NCI-H1048 (cell line): ENCODE measurements around the gene PIK3AP1.
"Not testable (repeated sequence)": the region's sequence is repeated elsewhere in the genome, so short reads cannot be mapped to it uniquely, and the experiment has no call there.

ENCODE experiments used
- DNase-seq: peaks from one replicate; lab custom pipeline; 2025; lab: John Stamatoyannopoulos, UW

Gene PIK3AP1

DNA sequence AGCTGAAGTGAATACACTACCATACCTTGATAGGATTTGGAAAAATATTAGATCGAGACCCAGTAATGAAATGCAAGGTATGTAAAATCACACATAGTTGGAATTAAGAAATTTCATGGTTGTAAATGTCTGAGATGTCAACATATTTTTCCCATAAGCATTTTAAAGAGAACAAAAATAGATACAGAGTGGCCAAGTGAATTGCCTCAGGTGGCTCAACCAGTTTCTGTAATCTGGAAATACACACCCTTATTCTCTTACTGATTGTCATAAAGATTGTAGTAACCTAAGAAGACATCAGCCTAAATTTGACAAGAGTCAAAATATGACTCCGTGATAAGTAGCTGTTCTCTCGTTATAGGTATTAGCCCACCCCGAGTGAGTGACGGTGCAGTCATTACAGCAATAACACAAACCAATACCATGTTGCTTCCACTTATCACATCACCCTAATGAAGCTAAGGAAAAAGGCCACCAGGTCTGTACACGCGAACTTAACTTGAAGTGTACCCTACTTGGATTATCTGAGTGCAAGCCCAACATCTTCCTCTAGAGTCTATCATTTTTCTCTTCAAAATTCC is 23.4 kb downstream of the PIK3AP1 start:
- DNase-seq: no peak

DNA sequence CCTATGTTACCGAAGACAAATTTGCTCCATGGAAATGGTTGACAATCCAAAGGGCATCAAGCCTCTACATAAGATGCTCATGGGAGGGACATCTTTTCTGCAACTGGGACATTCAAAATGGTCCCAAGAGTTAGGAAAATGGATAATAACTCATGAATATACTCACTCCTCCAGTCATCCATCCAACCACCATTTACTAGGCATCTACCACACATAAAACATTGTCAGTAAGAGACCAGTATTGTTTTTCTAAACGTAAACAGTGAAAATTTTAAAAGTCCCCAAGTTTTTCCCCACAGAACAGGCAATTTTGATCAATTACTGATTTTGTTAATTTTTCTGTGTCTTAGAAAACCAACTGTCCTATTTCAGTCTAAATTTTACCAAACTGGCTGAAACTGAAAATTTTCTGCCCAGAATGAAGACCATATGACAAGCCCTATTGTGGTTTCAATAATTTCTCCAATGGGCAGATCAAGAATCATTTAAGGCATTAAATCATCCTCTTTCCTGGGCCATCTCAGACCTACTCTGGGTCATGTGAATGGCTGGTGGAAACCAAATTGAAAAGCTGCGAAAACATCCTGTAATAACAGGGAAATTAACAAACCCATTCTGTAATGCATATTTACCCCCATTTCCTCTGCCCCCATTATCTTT is 24.2 kb downstream of the PIK3AP1 start:
- DNase-seq: no peak

DNA sequence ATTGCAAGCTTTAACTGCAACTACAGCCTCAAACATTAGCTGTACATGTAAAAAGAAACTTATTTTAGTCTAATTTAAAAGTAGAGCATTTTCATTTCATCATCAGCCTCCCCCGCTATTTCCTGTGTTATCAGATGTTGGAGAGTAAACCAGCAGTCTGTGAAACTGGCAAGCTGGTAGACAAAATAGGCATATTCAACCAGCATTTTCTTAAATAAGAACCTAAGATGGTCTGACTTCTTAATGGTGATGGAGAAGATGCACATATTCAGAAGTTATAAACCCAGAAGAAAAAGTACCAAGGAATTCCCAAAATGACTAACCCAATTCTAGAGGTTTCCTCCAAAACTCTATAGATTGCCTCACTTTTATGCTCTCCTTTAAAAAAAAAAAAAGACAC is 24.9 kb downstream of the PIK3AP1 start:
- DNase-seq: no peak

DNA sequence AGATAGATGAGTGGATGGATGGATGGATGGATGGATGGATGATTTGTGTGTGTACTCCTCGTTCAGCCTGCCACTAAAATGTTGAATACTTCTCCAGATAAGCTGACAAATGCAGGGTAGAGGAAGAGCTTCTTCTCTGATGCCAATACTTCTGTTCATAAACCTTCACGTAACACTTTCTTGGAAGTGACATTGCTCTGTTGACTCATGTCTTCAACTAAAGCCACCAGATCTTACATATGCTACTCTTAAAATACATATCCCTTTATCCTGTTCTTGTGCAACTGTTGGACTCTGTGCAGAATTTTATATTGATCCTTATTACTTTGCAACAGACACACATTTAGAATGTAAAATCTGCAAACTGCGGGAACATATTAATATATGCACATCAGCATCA is 26.9 kb downstream of the PIK3AP1 start:
- DNase-seq: no peak

DNA sequence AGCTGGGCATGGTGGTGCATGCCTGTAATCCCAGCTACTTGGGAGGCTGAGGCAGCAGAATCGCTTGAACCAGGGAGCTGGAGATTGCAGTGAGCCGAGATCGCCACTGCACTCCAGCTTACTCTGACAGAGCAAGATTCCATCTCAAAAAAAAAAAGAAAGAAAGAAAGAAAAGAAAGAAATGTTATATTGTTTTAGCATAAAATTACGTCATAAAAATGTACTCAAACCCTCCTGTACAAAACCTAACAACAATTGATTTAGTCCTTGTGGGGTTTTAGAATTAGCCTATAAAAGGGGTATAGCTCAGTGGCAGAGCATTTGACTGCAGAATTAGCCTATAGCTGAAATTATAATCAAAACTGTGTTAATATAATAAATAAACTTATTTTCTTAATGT is 27.9 kb downstream of the PIK3AP1 start:
- DNase-seq: no peak

DNA sequence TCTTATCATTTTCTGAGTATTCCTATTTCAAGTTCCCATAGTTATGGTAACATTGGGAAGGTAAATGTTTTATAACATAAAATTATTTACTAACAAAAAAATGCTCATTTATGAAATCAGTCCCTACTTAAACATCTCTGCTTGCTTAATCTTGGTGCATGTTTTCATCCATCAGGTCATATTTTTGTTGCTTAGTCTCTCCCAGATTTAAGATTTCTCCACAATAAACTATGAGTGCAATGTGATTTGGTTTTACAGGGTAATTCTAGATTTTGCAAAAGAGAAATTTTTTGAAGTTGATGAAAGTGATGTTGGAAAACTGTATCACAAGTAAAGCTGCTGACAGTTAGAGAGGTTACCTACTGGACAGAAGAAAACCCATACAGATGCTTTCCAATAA is 28.6 kb downstream of the PIK3AP1 start:
- DNase-seq: no peak

DNA sequence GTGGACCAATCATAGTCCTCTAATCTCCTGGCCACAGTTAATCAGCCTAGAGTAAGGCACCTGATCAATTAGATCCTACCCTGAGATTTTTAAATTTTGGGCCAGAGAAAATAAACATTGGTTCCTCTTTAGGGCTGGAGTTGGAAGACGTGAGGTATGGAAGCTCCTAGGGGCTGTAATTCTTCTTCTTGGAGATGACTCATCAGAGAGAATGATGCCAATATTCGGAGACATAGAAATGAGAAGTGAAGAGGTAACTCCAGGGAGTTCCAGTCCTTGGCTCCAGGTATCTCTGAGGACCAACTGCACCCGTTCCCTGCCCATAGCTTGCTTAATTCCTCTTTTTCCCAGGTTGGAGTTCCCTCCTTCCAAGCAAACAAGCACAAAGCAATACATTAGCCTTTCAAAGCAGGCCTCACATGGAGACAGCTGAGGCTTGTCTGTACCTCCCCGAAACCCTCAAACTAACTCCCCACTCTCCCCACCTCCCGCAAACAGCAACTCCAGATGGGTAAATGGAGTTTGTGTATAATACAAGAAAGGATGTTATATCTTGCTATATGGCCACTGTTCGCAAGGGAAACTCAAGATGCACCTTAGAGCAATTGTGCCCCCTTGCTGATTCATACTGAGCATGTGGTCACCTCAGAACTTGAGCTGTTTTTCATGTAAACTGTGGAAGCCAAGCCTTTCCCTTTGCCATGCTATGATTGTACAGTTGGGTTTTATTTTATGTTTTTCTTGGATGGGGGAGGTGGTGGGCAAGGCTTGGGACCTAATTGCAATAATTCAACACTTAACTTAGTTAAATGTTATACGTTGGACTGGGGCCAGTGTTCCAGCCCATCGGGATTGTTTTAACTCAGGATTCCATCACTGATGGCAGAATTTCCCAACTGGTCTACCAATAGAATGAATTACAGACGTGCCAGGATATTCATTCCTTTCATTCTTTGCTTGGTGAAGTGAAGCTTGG is 29.3 kb downstream of the PIK3AP1 start:
- DNase-seq: no peak

DNA sequence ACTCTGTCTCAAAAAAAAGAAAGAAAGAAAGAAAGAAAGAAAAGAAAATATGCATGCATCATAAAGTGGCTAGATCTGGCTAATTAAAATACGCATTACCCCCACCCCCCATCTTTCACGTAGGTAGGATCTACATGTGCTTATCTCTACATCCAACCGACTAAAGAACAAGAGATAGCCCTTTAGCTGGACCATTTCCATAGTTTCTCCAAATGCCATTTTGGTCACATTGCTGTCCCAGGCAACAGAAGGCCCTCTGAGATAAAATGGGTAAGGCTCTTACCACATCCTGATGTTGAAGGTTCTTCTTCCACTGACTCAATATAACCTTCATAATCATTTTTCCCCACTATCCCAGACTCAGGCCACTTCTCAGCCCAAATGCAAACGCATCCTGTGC is 31.5 kb downstream of the PIK3AP1 start:
- no peak for DNase-seq

DNA sequence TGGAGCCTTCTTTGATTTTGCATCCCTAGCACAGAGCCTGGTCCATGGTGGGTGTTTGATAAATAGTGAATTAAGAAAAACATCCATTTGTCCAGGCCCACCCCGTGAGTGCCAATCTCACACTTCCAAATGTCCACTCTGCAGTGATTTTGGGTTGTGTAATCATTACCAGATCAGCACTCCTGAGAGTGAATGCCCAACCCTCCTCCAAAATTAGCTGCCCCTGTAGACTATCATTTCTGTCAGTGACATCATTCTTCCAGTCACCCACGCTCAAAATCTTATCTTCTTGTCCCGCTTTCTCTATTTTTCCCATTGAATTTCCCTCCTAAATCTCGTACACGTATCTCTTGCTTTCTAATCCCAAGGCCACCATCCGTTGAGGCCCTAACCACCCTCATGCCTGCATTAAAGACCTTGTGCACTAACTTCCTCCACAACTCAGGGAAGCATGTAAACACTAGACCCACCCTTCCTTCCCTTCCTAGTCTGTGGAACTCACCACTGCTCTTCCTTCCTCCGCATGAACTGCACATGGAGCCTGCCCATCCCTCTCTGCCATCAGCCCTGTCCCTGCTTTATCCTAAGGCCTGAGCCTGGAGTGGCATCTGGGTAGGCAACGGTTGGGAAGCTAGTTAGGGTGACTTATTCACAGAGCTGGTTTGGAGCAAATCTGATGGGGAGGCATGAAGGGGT is 32.8 kb downstream of the PIK3AP1 start:
- no peak for DNase-seq

DNA sequence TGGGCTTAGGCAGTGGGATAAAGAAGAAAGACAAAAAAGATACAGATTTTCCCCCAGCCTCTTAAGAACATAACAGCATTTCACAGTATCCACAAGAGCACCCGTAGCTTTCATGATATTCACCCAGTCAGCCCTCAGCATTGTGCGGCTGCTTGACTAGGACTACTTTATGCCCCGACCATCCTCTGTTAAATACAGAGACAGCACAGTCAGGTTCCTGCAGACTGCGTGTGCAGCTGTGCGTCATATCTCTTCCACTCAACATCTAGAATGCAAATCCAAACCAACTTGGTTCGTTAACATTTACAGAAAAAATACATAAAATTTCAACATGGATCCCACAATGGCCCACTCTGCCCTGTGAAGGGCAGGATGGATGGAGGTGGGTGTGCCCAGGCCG is 33.8 kb downstream of the PIK3AP1 start:
- DNase-seq: no peak

DNA sequence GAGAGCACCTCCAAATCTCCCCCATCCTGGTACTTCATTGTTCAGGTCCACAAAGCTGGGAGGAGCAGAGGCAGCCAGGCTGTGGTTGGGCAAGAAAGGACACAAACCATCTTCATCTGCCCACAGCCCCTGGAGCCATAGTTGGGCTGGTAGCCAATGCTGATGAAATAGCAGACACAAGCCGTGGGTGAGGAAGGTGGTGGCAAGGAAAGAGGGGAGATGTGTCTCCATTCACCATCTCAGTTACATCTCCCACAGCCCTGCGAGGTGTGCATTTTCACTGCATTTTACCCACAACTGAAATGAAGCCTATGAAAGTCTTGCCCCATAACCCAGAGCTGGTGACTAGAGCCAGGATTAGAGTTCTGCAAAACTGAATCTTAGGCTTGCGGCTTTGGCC is 35.0 kb downstream of the PIK3AP1 start:
- DNase-seq: no peak

DNA sequence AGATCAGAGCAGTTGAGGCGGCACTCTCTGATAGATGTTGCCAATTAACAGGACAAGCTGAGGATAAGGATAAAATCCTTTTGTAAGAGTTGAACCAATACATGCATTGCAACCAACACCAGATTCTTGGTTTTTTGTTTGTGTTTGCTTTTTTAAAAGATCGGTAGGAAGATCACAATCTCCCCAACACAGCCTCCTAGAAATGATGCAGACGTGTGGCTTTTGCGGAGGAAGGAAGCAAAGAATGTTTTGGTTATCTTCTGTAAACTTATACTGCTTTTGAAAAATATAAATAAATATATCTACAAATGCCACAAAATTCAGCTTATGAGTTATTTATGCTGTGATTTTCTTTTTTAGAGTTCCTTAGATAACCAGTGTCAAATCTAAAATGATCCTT is 35.5 kb downstream of the PIK3AP1 start:
- DNase-seq: no peak

DNA sequence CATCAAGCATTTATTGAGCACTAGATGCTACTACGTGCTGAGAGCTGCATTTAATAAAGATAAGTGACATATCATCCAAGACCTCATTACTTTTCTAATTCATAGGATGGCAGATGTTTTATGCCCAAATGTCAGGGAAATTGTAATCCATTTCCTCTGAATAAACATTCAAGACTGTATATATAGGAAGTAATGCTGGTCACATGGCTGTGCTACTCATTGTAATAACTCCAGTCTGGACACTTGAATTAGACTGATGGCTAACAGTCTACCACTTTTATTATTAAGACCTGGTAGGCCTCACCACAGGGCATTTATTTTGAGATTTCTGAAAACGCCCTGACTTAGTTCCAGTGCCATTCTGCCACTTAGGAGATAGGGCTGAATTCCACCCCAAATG is 36.6 kb downstream of the PIK3AP1 start:
- DNase-seq: no peak

DNA sequence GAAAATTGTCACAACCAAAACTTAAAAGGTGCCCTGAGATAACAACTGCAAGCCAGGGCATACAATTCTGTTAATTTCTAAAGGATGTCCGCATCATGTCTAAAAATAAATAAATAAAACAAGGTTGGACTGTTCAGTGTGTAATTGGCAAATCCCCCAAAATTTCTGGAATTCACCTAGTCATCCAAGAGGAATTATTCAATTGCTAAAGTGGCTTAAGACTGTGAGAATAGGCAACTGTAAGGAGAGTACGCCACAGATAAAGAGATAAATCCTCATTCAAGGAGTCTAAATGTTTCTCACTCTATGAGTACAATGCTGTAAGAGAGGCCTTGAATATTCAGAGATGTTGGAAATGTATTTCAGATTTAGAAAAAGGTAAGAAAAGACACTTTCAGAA is 37.2 kb downstream of the PIK3AP1 start:
- DNase-seq: no peak

DNA sequence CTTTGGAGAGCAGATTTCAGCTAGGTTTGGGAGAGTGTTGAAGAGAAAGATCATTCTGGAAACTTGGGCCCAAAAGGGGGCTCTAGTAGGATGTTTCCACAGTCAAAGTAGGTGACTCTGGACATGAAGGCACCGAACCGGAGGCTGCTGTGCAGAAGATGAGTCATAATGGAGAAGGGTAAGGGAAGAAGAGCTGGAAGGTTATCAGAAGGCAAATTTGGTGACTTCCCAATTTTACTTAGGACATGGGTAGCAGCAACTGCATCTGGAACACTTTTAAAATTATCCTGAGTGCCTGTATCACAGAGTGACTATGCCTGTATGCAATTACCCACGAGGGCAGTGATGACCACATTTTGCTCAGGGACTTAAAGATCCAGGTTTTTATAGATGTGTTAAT is 38.8 kb downstream of the PIK3AP1 start:
- DNase-seq: no peak

DNA sequence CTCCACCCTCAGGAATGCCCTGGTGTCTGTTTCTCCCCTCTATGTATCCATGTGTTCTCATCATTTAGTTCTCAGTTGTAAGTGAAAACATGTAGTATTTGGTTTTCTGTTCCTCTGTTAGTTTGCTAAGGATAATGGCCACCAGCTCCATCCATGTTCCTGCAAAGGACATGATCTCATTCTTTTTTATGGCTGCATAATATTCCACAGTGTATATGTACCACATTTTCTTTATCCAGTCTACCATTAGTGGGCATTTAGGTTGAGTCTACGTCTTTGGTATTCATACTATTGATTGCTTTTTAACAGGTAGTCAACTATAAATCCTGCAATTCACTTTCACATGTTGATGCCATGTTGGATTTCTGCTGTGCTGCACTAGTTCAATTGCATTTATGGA is 39.9 kb downstream of the PIK3AP1 start:
- not testable (repeated sequence) for DNase-seq

DNA sequence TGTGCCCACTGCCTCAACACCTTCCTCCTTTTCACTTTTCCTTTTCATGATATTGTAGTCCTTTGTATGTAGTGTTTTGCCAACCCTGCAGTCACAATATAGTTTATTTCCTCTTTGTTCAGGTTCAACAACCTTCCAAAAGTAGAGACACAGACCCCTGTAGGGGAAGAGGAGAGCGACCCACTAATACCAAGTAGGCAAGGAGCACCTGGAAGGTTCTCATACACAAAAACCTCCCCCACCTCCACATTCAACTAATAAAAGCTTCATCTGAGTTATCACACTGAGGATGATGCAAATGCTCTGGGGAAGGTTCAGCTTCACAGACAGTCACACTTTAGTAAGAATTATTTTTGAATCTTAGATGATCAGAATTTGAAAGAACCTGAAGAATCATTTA is 41.6 kb downstream of the PIK3AP1 start:
- no peak for DNase-seq

DNA sequence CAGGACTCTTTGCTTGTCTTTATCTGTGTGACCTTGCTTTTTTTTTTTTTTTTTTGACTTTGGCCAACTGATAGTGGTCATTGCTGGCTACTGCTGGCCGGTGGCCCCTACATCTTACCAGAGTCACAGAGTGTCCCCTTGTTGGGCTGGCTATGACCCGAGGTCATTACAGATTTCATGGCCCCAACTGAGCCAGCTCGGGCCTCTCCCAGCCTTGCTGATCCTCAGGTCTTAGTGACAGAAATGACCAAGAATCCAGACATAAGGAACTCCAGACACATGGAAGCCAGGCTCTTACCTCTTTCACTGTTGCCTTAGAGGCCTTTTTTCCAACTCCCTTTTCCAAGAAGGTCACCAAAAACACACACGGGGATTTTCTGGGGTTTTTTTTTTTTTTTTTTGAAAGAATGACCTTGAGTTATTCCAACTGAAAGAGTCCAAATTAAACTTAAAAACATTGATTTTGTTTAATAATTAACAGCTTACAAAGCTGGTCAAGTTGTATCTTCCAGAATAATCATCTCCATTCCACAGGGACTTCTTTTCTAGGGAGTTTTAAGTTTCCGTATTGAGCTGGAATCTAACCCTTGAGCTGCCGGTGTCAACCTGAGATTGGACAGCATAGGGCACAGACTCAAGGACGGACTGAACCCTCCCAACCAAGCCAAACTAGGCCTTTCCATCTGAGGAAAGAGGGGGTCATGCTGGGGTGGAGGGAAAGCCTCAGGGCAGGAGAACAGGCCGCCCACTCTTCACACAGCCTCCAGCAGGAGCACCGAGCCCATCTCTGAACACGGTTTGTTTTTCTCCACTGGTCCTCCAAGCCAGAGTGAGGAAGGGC is 43.8 kb downstream of the PIK3AP1 start:
- no peak for DNase-seq

DNA sequence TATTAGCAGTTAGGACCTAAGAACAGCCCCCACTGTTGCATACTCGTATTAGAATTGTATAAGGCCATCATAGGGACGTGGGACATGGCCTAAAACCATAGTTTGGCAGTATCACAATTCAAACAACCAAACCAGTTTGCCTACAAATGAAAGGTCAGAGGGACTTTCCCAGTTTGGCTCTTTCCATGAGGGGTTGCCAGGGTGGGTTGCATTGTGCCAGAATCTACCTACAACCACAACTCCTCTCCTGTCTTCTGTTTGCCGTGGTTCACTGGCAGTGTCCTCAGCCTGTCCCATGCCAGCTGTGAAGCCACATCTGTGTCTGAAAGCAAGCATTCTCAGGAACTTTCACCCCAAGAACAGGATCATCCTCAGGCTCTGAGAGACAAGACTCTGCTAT is 44.5 kb downstream of the PIK3AP1 start:
- no peak for DNase-seq

DNA sequence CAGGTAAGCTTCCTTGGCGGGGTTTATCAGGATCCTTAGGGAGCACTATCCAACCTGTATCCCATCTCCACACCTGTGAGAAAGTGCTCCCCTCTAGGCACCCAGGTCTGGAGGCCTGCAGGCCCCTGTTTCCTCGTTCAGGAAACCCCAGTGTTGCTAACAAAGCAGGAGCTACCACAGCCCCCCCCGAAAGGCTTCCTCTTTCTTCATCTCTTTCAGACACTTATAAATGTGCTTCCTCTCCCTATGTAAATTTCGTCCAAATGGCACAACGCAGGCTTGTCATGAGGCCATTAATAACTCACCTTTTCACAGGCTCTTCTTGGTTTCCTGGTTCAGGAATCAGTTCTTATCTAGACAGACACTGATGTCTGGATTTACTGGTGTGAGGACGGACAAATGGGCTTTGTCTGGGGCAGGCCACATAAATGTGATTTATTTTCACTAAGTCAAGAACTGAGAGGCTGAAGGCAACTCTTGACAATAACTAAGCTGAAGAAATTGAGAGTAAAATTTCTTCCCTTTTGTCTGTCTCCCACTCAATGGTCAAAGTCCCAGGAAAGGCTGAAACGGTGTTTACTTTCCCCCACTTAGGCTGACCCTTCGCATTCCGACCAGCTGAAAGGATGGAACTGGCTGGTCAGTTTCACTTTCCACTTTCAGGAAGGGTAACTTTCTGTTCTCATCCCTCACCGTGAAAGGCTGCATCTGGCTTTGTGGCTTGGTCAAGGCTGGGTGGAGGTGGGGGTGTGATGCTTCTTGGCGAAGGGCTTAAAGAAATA is 46.8 kb downstream of the PIK3AP1 start:
- no peak for DNase-seq
